Neural cell (in vitro differentiated cells): Measurements from ENCODE around the gene PLA2G6. TPM values are rescaled to one million over a fixed set of nuclear protein-coding genes. Genes with fewer than 3 reads are reported as not detected.

ENCODE experiments used
- H2AFZ ChIP-seq: fragments of 200-600, 300-800 bp; sonication (generic), shearing (Covaris generic); 2 replicates; pipeline ENCODE4 v1.6.0; 2014; ENCODE audit warnings: low read depth, mild to moderate bottlenecking, antibody characterized with exemption, low read length, moderate library complexity
- H3F3A ChIP-seq: fragments of 200-600 bp; shearing (Covaris generic); 2 replicates; pipeline ENCODE4 v1.6.1; 2016; ENCODE audit warnings: mild to moderate bottlenecking, moderate library complexity, mixed read lengths, antibody characterized with exemption, low read length; ENCODE audit not compliant: insufficient read depth, poor library complexity, severe bottlenecking
- H3K27ac ChIP-seq: fragments of 200-600, 300-800 bp; sonication (generic), shearing (Covaris generic); 2 replicates; pipeline ENCODE4 v1.5.1; 2014; ENCODE audit warnings: mild to moderate bottlenecking, low read length, moderate library complexity
- H3K27me3 ChIP-seq: fragments of 300-800, 200-600 bp; sonication (generic), shearing (Covaris generic); 2 replicates; pipeline ENCODE4 v1.6.0; 2014; ENCODE audit warnings: mild to moderate bottlenecking, low read depth, low read length, moderate library complexity; ENCODE audit not compliant: insufficient read depth
- H3K36me3 ChIP-seq: fragments of 300-800, 200-600 bp; sonication (generic), shearing (Covaris generic); 2 replicates; pipeline ENCODE4 v1.5.1; 2014; ENCODE audit warnings: mild to moderate bottlenecking, antibody characterized with exemption, low read length, moderate library complexity; ENCODE audit not compliant: insufficient read depth
- H3K4me2 ChIP-seq: fragments of 300-800, 200-600 bp; sonication (generic), shearing (Covaris generic); 2 replicates; pipeline ENCODE4 v1.6.0; 2014; ENCODE audit warnings: mild to moderate bottlenecking, low read length
- H3K4me3 ChIP-seq: fragments of 300-800, 200-600 bp; sonication (generic), shearing (Covaris generic); 2 replicates; pipeline ENCODE4 v1.5.1; 2014; ENCODE audit warnings: mild to moderate bottlenecking, low read length, moderate library complexity
- H3K79me2 ChIP-seq: fragments of 200-600 bp; shearing (Covaris generic); replicated peaks from 2 replicates; pipeline ENCODE4 v1.6.0; 2014; ENCODE audit warnings: mild to moderate bottlenecking, low read length, moderate library complexity; ENCODE audit not compliant: insufficient read depth
- H3K9ac ChIP-seq: fragments of 300-800, 200-600 bp; sonication (generic), shearing (Covaris generic); 2 replicates; pipeline ENCODE4 v1.6.1; 2016; ENCODE audit warnings: mild to moderate bottlenecking, low read length, mixed read lengths
- H3K9me2 ChIP-seq: fragments of 200-600 bp; shearing (Covaris generic); 2 replicates; pipeline ENCODE4 v1.6.1; 2016; ENCODE audit warnings: mild to moderate bottlenecking, low read length, mixed read lengths; ENCODE audit not compliant: insufficient read depth
- H3K9me3 ChIP-seq: fragments of 200-600, 300-800 bp; sonication (generic), shearing (Covaris generic); 2 replicates; pipeline ENCODE4 v1.6.1; 2016; ENCODE audit warnings: mild to moderate bottlenecking, mixed run types, low read length, moderate library complexity, mixed read lengths
- H4K20me1 ChIP-seq: fragments of 200-600 bp; shearing (Covaris generic); 2 replicates; pipeline ENCODE4 v1.6.1; 2016; ENCODE audit warnings: mild to moderate bottlenecking, mixed run types; ENCODE audit not compliant: insufficient read depth
- EP300 ChIP-seq: fragments of 450-650 bp; conservative IDR thresholded peaks from 2 replicates; pipeline ENCODE4 v1.6.1; 2014; ENCODE audit warnings: antibody characterized with exemption, mild to moderate bottlenecking, moderate library complexity; ENCODE audit not compliant: poor library complexity, severe bottlenecking
- EZH2 ChIP-seq: fragments of 200-600, 300-800 bp; shearing (Covaris generic), sonication (generic); IDR thresholded peaks from 2 replicates; pipeline ENCODE4 v1.6.1; 2014; ENCODE audit warnings: antibody characterized with exemption, low read length, borderline replicate concordance, mild to moderate bottlenecking; ENCODE audit not compliant: insufficient read depth, poor library complexity, severe bottlenecking
- MXI1 ChIP-seq: fragments of 450-650 bp; conservative IDR thresholded peaks from 2 replicates; pipeline ENCODE4 v1.6.1; 2014; ENCODE audit warnings: antibody characterized with exemption, mild to moderate bottlenecking; ENCODE audit not compliant: poor library complexity, severe bottlenecking
- POLR2AphosphoS5 ChIP-seq: IDR thresholded peaks from 2 replicates; pipeline ENCODE4 v1.6.1; 2012
- RAD21 ChIP-seq: fragments of 450-650 bp; conservative IDR thresholded peaks from 2 replicates; pipeline ENCODE4 v1.6.1; 2014; ENCODE audit warnings: antibody characterized with exemption, mild to moderate bottlenecking, moderate library complexity
- SMC3 ChIP-seq: fragments of 450-650 bp; conservative IDR thresholded peaks from 2 replicates; pipeline ENCODE4 v1.6.1; 2014; ENCODE audit warnings: antibody characterized with exemption, mild to moderate bottlenecking, moderate library complexity; ENCODE audit not compliant: poor library complexity
- TAF1 ChIP-seq: IDR thresholded peaks from 2 replicates; pipeline ENCODE4 v1.6.1; 2012; ENCODE audit warnings: low read depth
- polyA plus RNA-seq: library from polyadenylated mRNA; depleted of rRNA; stranded (reverse); fragments of >200 nt; gene quantifications from 2 replicates; pipeline ENCODE4 v1.2.3, GENCODE V29; 2014
- TF ChIP-seq, protein P1 (sequence below): fragments of 450-650 bp; IDR thresholded peaks from 2 replicates; pipeline ENCODE4 v1.5.1; 2014; ENCODE audit warnings: antibody characterized with exemption, mild to moderate bottlenecking, moderate library complexity; ENCODE audit not compliant: poor library complexity, severe bottlenecking
- TF ChIP-seq, protein P2 (sequence below): IDR thresholded peaks from 2 replicates; pipeline ENCODE4 v1.6.1; 2012; ENCODE audit warnings: borderline replicate concordance

The PLA2G6 gene
- polyA plus RNA-seq, 1 donor from 2014 or later = 18.5 TPM

DNA sequence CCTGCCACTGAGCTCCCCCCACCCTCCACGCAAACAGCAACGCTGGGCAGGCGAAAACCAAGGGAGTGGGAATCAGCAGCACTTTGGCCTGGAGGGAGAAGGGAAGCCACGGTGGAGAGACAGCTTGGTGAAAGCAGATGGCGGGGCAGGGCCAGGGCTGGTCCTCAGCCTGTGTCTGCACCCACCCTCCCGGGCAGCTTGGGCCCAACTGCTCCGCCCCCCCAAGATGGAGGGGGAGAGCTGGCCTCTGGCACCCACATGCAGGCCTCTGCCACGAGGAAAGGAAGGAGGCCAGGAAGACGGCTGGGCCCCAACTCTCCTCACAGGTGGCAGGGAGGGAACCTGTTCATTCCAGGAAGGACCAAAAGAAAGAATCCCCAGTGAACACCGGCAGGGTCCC lies 38.0 kb upstream of the PLA2G6 start:
- no peaks in the 10 kb centered on the region for H3F3A ChIP-seq
- H3K9ac ChIP-seq = no peak overlapping the region

DNA sequence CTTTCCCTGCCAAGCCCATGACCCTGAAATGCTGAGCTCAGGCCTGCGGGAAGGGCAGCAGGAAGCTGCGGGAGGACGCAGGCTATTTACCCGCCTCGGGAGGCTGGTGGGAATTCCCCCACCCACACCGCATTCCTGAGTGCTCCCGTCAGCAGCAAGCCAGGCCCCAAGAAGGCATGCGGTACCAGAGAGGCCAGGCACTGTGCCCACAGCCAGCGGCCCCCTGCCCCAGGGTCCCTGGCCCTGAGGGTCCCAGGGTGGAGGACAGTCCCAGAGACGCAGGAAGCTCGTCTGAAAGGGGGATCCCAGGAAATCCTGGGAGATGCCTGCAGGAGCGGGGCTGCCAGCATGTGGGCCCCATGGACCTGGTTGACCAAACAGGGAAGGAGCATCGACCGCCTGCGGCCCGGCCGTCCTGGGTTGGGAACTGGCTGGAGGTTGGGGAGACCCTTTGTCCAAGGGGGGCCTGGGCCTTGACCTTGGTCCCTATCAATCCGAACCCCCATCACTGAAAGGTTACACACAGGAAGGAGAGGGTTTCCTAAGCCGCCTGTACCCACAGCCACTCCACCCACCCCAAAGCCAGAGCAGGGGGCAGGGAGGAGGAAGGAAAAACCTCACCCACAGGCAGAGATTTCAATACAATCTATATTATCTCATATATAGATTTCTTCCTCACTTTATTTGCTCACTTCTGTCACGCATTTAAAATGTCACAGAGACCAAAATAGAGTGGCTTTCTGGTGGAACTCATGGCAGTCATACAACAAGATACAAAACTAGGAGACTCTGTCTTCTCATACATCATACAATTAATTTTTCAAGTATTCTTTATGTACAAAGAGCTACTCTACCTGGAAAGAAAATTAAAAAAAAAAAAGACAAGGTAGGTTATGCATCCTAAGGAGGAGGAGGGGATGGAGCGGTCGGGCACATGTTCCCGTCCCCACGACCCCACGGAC lies 37.3 kb upstream of the PLA2G6 start:
- H3K4me3 ChIP-seq = no peak overlapping the region
- H3K79me2 ChIP-seq = no peaks in the 10 kb centered on the region
- H3K27ac ChIP-seq = no peak overlapping the region
- H2AFZ ChIP-seq = no peak overlapping the region
- H3K9me2 ChIP-seq = no peaks in the 10 kb centered on the region
- no peaks in the 10 kb centered on the region for H3F3A ChIP-seq
- no peak overlapping the region for H3K9ac ChIP-seq
- H3K4me2 ChIP-seq = no peak overlapping the region
- no peaks in the 10 kb centered on the region for H3K9me3 ChIP-seq
- no peaks in the 10 kb centered on the region for H3K36me3 ChIP-seq
- no peaks in the 10 kb centered on the region for H4K20me1 ChIP-seq
- peaks cover 3% of the 10 kb centered on the region for H3K27me3 ChIP-seq
- TF ChIP-seq RAD21 = no peak
- TF ChIP-seq EP300 = no peak
- TF ChIP-seq, protein P1, sequence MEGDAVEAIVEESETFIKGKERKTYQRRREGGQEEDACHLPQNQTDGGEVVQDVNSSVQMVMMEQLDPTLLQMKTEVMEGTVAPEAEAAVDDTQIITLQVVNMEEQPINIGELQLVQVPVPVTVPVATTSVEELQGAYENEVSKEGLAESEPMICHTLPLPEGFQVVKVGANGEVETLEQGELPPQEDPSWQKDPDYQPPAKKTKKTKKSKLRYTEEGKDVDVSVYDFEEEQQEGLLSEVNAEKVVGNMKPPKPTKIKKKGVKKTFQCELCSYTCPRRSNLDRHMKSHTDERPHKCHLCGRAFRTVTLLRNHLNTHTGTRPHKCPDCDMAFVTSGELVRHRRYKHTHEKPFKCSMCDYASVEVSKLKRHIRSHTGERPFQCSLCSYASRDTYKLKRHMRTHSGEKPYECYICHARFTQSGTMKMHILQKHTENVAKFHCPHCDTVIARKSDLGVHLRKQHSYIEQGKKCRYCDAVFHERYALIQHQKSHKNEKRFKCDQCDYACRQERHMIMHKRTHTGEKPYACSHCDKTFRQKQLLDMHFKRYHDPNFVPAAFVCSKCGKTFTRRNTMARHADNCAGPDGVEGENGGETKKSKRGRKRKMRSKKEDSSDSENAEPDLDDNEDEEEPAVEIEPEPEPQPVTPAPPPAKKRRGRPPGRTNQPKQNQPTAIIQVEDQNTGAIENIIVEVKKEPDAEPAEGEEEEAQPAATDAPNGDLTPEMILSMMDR = no peak
- TF ChIP-seq MXI1 = no peak
- TF ChIP-seq SMC3 = no peak
- no peak for TF ChIP-seq EZH2
- TF ChIP-seq POLR2AphosphoS5 = no peak
- no peak for TF ChIP-seq TAF1

More for the DNA sequence above, 38.0 kb upstream of the PLA2G6 start:
- TF ChIP-seq EZH2 = no peak
- TF ChIP-seq MXI1 = no peak
- TF ChIP-seq, protein P1 = no peak
- no peak for TF ChIP-seq SMC3
- TF ChIP-seq, protein P2, sequence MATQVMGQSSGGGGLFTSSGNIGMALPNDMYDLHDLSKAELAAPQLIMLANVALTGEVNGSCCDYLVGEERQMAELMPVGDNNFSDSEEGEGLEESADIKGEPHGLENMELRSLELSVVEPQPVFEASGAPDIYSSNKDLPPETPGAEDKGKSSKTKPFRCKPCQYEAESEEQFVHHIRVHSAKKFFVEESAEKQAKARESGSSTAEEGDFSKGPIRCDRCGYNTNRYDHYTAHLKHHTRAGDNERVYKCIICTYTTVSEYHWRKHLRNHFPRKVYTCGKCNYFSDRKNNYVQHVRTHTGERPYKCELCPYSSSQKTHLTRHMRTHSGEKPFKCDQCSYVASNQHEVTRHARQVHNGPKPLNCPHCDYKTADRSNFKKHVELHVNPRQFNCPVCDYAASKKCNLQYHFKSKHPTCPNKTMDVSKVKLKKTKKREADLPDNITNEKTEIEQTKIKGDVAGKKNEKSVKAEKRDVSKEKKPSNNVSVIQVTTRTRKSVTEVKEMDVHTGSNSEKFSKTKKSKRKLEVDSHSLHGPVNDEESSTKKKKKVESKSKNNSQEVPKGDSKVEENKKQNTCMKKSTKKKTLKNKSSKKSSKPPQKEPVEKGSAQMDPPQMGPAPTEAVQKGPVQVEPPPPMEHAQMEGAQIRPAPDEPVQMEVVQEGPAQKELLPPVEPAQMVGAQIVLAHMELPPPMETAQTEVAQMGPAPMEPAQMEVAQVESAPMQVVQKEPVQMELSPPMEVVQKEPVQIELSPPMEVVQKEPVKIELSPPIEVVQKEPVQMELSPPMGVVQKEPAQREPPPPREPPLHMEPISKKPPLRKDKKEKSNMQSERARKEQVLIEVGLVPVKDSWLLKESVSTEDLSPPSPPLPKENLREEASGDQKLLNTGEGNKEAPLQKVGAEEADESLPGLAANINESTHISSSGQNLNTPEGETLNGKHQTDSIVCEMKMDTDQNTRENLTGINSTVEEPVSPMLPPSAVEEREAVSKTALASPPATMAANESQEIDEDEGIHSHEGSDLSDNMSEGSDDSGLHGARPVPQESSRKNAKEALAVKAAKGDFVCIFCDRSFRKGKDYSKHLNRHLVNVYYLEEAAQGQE = no peak
- no peak for TF ChIP-seq EP300
- no peak for TF ChIP-seq TAF1
- no peak for TF ChIP-seq POLR2AphosphoS5
- no peak for TF ChIP-seq RAD21
- no peaks in the 10 kb centered on the region for H4K20me1 ChIP-seq
- no peak overlapping the region for H3K4me2 ChIP-seq
- H2AFZ ChIP-seq = no peak overlapping the region
- no peaks in the 10 kb centered on the region for H3K79me2 ChIP-seq
- no peaks in the 10 kb centered on the region for H3K9me2 ChIP-seq
- H3K36me3 ChIP-seq = no peaks in the 10 kb centered on the region
- no peaks in the 10 kb centered on the region for H3K27me3 ChIP-seq
- no peak overlapping the region for H3K4me3 ChIP-seq
- H3K9me3 ChIP-seq = no peaks in the 10 kb centered on the region
- no peak overlapping the region for H3K27ac ChIP-seq
